BJ (cell line): ENCODE measurements around the gene BRF1. TPM values are rescaled to one million over a fixed set of nuclear protein-coding genes. Genes with fewer than 3 reads are reported as not detected.
A peak's percentile ranks its signal among the peaks of the same experiment; 100 is the strongest.

Experiments
- CTCF ChIA-PET: fragments of 350-600 bp; formaldehyde crosslinking; extraction: SDS; loops from one replicate; lab custom pipeline; 2021; ENCODE audit warnings: antibody characterized with exemption, inconsistent platforms; lab: Yijun Ruan, JAX
- POLR2A ChIA-PET: fragments of 300-600 bp; sonication (Branson Sonifier 250); formaldehyde crosslinking; extraction: SDS; loops from one replicate; lab custom pipeline; 2021; ENCODE audit warnings: antibody characterized with exemption; lab: Charles Lee
- DNase-seq: peaks from one replicate; pipeline ENCODE4 v3.0.0-alpha.2; 2011; ENCODE audit warnings: low read depth
- H3K27me3 ChIP-seq: 2 replicates; pipeline ENCODE4 v1.6.0; 2011; ENCODE audit warnings: low read length; ENCODE audit not compliant: control insufficient read depth, insufficient read depth
- H3K36me3 ChIP-seq: 2 replicates; pipeline ENCODE4 v1.5.1; 2011; ENCODE audit warnings: low read length; ENCODE audit not compliant: control insufficient read depth, insufficient read depth
- H3K4me3 ChIP-seq: 2 replicates; pipeline ENCODE4 v1.5.1; 2011; ENCODE audit warnings: low read depth, mild to moderate bottlenecking, control low read depth, low read length
- CTCF ChIP-seq: IDR thresholded peaks from 2 replicates; pipeline ENCODE4 v1.5.1; 2011; ENCODE audit warnings: low read depth, mild to moderate bottlenecking, control low read depth, inconsistent platforms, low read length, moderate library complexity; ENCODE audit not compliant: insufficient read depth
- polyA plus RNA-seq: library from polyadenylated mRNA; depleted of rRNA; stranded (reverse); fragments of >200 nt; gene quantifications from 2 replicates; pipeline ENCODE4 v1.2.3, GENCODE V29; 2011

The BRF1 gene
- polyA plus RNA-seq, 1 experiment = 8.2 TPM

GRCh38 chr14:105207460-105207901 is 93.3 kb downstream of the BRF1 start:
- Histone ChIP-seq H3K4me3 (no peak overlapping the region), H3K36me3 (peaks cover 9% of the 10 kb centered on the region), H3K27me3 (no peaks in the 10 kb centered on the region)
- DNase-seq = no peak
- ChIA-PET CTCF (interaction anchor here (0.9 to 1.1 kb wide), 2 partner anchors 52 to 145 kb away, joined by 3 read pairs; no protein-coding TSS in a partner anchor), POLR2A (no interaction called here)
- TF ChIP-seq CTCF = 0 out of 2 replicates have a peak, but pooled peaks have one; percentile 2

- Histone ChIP-seq H3K27me3 (no peaks in the 10 kb centered on the region), H3K4me3 (no peak overlapping the region), H3K36me3 (peaks cover 8% of the 10 kb centered on the region)
- ChIA-PET POLR2A (no interaction called here), CTCF (interaction anchor here (0.9 to 1.1 kb wide), 2 partner anchors 53 to 145 kb away, joined by 3 read pairs; no protein-coding TSS in a partner anchor)
- DNase-seq = no peak
- TF ChIP-seq CTCF = no peak
Measured at GRCh38 chr14:105206873-105207272, 93.9 kb downstream of the BRF1 start.

GRCh38 chr14:105205673-105206208 is 95.1 kb downstream of the BRF1 start:
- no peaks in the 10 kb centered on the region for H3K27me3 ChIP-seq
- H3K4me3 ChIP-seq = no peak overlapping the region
- DNase-seq = no peak
- no peak for TF ChIP-seq CTCF
- POLR2A ChIA-PET = no interaction called here
- CTCF ChIA-PET = no interaction called here
- H3K36me3 ChIP-seq = peaks cover 6% of the 10 kb centered on the region

- no peak for TF ChIP-seq CTCF
- CTCF ChIA-PET = interaction anchor here (0.6 to 2.1 kb wide), 3 partner anchors 11 to 146 kb away, joined by 4 to 9 read pairs (median 6); no protein-coding TSS in a partner anchor
Measured at GRCh38 chr14:105204931-105205672, 95.7 kb downstream of the BRF1 start.

GRCh38 chr14:105204206-105204930 is 96.4 kb downstream of the BRF1 start:
- TF ChIP-seq CTCF = no peak
- no peaks in the 10 kb centered on the region for H3K27me3 ChIP-seq
- ChIA-PET CTCF (interaction anchor here (0.6 to 2.1 kb wide), 6 partner anchors 10 to 147 kb away, joined by 3 to 9 read pairs (median 6); no protein-coding TSS in a partner anchor), POLR2A (no interaction called here)
- H3K36me3 ChIP-seq = no peaks in the 10 kb centered on the region; the same call in 1 of the 2 replicates
- H3K4me3 ChIP-seq = no peak overlapping the region
- no peak for DNase-seq

More at GRCh38 chr14:105204931-105205672, 95.7 kb downstream of the BRF1 start:
- POLR2A ChIA-PET = no interaction called here
- H3K27me3 ChIP-seq = no peaks in the 10 kb centered on the region
- peaks cover 2% of the 10 kb centered on the region for H3K36me3 ChIP-seq
- no peak for DNase-seq
- no peak overlapping the region for H3K4me3 ChIP-seq
